ENCODE data around the gene TOPORS.
"Not testable (repeated sequence)": the region's sequence is repeated elsewhere in the genome, so short reads cannot be mapped to it uniquely, and the experiment has no call there.

GRCh38 chr9:32548213-32548612, 4.2 kb downstream of the TOPORS start:
- TF ChIP-seq EZH2 (IDR thresholded peaks at IDR 0.05; ENCODE audit: borderline replicate concordance, low read length); CTCF (conservative IDR thresholded peaks at IDR 0.05 in 1 of 2, IDR thresholded peaks at IDR 0.05 in 1 of 2; ENCODE audit: extremely low read depth in 1 of 2, insufficient read depth in 1 of 2, low read depth in 1 of 2, low read length in 2 of 2): not testable (repeated sequence)
